SHP77 (cell line): ENCODE data around the gene USP48.

Experiments used
- DNase-seq, 2 experiments: peaks; one replicate each; lab custom pipeline; 2025; lab: John Stamatoyannopoulos, UW

The USP48 gene

DNA sequence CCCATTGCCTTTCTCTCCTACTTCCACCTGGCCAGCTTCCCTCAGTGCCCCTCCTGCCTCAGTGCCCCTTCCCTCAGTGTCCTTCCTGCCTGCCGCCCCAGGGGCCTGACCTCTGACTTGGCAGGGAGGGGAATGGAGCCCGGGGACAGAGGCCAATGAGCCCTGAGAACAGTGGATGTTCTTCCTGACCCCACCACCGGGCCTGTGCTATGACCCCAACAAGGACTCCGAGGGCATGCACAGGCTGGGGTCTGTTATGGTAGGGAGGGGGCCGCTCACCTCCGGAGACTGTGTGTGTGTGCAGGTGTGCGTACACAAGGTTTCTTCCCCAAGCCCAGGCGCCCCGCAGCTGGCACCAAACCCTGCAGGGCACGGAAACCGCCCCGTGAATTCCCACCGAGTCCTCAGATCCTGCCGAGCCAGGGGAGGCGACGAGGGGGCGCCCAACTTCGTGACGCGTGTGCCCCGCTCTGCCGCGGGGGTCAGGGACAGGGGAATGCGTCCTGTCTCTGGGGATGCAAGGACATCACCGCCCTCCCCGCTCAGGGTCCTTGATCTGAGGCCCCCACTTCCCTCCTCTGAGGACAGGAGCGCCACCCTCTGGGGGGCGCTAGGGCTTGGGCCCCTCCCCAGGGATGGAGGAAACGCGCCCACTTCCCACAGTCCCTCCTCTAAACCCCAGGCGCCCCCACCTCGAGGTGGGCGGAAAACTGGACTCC, 114.6 kb downstream of the USP48 start:
- no peak for DNase-seq

DNA sequence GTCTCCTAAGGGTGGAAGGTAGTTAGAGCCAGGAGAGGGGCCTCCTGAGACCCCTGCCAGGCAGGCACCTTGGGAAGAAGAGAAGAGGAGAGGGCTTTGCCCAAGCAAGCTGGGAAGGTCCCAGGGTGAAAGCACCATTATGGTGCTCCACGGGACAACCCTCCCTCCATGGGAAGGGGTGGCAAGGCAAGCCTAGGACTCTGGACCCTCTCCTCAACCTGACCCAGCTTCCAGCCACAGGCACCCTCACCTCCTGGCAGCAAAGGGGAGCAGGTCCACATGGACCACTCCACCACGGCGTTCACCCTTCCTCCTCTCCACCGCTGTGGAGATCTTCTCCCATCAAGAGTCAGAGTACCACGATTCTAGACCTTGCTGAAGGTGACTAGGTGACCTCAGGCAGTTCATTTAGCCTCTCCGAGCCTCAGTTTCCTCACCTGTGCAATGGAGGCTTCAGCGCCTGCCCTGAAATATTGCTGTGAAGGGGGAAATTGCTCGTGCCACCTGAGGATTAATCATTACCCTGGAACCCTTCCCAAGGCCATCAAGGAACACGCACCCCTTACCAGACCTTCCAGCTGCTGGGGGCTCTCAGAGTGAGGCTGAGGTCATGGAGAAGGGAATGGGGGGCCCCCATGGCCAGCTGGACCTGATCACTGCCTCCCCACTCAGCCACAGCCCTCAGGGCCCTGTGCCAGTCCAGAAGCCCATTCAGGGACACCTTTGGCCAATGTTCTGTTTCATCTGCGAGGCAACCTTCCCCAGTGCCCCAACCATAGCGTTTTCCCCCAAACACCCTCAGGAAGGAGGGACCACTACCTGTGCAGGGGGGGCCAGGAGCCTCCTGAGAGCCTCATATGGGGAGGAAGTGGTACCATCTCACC, 115.4 kb downstream of the USP48 start:
- DNase-seq = no peak

DNA sequence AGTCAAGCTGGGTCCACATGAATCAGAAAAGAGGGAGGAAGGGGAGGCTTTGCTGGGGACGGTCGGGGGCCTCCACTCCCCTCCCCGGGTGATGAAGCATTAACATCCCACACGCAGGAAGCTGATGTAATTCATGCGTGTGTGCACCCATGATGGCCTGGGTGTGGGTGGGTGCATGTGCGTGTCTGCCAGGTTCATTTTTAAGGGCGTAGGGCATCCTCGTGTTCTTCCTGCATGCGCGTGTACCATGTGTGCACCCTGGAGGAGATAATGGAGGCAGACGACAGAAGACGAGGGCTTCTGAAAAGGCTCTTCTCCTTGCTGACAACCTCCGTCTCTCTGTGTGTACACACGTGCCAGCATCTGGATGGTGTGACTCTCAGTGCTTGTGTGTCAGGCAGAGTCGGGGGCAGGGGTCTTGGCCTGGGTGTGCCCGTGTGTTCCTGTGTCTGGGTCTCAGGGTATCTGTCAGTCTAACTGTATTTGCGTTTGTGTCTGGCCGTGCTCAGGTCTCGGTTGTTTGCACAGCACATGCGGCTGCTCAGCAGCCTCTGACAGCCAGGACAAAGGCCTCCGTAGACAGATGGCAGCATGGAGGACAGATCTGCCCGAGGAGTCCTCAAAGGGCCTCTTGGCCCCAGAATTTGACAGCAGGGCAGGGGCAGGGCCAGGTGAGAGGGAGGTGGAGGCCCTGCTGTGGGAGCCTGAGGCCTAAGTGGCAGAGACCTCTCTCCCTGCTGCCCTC, 116.2 kb downstream of the USP48 start:
- DNase-seq = peak; percentile 58 to 66

DNA sequence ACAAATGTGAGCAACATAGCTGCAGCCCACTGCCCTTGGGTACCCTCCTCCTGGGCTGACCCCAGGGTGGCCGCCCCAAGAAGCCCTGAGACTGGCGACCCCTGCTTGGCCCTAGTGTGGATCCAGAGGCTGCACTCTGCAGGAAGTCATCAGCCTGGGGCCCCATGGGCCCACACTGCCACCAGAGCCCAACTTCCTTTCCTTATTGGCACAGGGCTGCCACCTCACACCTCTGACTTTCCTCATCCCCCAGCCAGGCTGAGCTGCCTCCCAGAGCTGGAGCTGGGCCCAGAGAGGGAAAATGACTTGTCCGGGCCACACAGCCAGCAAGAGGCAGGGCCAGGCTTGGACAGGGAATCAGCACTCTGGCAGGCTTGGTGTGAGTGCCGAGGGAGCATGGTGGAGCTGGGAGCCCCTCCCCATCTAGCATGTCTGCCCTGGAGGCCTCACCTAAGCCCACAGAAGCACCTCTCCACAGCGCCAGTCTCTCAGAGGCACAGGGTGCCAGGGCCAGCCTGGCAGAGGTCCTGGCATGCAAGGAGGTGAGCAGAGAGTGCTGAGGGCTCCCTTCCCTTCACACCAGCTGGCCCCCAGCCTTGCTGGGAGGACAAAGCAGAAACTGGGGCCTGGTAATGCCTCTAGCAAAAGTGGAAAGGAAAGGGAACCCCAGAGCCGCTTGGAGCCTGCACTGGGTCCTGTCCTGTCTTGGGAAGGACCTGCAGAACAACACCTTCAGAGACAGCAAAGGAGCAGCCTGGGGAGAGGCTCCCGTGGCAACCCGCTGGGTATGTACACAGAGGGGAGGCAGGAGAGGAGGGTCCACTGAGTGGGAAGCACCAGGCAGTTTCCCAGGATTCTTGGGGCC, 117.0 kb downstream of the USP48 start:
- DNase-seq = no peak

DNA sequence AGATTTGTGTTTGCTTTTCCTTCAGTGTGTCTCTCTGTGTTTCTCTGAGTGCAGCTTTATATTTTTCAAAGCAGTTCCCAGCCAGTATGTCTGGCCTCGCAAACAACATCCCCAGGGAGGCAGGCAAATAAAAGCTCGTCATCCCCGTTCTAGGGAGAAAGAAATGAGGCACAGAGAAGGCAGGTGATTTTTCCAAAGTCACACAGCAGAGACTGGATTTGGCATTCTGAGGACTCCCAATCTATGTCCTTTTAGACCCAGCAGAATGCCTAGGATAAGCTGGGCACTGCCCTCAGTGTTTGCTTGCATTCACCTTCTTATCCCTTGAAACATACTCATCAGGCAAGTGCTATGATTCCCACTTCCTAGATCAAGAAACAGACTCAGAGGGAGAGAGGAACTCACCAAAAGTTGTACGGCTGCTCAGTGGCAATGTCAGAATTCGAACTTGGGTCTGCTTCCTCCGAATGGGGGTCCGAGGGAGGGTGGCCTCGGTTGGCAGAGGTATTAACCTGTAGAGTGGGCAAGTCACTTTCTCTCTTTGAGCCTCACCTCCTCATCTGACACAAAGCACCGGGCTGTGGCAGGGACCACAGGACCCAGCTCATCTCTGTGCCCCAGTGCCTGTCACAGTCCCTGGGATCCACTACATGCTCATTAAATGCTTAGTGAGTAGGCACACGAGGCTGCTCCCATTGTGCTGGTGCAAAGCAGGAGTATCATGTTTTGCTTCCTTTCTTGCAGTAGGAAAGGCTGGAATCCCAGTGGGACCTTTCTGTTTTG, 118.0 kb downstream of the USP48 start:
- DNase-seq = no peak

DNA sequence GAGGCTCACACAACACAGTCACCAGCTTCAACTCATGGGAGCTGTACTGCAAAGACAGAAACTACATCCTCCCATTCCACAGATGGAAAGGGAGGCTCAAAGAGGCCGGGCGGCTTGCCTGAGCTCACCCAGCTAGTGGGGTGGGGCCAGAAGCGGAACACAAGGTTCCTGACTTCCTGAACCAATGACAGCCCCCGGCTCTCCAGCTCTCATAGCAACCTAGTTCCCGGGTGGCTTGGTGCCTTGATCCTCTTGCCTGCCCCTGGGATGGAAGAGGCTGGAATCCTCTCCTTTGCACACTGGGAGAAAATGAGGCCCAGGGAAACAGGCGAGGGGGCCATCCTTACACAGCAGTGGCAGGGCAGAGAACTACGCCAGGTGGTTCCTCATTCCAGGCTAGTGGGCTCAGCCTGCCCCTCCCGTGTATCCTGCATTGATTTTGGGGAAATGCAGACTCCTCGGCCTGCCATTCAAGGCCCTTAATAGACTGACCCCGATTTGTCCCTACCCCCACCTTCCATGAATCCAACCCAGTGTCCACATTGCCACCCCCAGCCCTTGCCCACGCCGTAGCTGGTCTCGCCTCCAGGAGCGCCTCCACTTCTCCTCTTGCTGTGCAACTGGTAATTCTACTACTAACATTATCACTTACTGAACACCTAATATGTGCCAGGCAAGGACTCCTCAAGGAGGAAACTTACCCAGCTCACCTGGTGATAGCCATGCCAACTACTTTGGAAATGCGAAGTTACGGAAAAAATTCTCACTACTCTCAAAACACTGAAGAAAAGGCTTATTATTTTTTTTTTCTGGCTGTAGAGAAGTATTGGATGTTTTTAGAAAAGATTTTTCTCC, 118.8 kb downstream of the USP48 start:
- DNase-seq = no peak

DNA sequence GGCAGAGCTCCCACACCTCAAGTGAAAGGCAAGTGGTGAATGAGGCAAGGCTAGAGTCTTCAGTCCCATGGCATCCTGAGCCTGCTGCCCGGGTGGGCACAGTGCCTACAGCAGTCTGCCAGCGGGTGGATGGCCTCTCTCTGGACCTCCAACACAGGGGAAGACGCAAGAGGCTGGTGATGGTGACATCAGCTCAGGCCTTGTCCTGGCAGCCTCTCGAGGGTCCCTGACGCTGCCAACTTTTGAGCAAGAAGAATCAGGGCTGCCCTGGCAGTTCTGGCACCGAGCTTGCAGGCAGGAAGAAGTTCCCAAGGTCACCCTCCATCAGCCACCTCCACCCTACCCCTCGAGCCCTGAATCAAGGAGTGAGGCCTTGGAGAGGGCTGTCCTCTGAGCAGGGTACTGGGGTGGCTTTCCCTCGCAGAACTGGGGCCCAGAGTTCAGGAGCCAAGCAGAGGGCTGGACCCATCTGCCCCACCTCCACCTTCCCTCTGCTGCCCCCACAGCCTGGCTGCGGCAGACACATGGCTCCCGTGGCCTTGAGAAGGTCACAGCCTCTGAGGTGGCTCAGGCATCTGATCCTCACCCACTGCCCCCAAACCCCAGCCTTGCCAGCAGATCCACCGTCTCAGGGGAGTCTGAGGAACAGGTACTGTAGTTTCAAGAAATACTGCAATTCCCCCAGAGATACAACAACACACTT, 119.5 kb downstream of the USP48 start:
- no peak for DNase-seq

DNA sequence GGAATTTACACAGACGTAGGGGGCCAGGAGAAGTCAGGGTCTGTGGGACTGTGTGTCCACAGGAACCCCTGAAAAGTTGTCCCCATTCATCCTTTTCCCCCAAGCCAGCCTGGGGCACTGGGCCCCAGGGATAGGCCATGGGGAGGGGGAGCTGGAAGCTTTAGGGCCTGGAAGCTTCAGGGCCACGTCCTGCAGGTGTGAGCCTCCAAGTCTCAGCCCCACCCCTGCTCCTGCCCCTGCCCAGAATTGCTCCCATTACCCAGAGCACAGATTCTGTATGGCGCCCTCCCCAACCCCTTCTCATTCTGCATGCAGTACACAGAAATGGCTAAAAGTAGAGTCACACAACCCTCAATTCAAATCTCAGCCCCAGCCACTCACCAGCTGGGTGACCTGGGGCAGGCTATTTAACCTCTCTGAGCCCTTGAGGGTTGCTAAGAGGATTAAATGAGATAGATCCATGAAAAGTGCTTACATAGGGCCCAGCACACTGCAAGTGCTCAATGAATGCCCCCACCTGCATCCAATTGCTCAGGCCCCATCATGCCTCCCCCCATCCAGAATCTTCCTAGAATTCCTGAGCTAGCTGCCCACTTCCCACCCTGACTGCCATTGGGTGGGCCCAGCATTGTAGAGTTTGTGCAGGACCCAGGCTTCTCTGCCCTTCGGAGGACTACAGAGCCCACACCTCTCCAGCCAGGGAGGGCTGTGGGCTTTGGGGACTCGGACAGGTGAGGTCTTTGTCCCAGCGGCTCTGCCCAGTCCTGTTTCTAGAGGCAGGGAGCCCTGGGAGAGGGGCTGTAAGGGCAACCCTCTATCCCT, 120.3 kb downstream of the USP48 start:
- DNase-seq = no peak

DNA sequence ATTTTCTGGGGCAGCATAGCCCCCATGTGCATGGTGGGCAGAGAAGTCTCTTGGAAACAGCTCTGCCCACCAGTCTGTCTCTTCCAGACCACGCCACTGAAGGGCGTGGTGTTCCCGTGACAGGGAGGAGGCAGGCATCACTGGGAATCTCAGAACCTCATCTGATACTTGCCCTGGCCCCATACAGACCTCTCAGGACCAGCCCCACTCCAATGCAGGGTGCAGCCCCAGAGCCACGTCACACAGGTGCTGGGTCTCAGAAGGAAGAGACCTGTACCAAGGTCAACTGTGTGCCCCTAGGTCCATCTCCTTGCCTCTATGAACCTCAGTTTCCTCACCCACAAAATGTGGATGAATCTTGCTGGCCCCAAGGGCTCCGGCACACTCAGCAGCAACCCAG, 121.1 kb downstream of the USP48 start:
- no peak for DNase-seq

DNA sequence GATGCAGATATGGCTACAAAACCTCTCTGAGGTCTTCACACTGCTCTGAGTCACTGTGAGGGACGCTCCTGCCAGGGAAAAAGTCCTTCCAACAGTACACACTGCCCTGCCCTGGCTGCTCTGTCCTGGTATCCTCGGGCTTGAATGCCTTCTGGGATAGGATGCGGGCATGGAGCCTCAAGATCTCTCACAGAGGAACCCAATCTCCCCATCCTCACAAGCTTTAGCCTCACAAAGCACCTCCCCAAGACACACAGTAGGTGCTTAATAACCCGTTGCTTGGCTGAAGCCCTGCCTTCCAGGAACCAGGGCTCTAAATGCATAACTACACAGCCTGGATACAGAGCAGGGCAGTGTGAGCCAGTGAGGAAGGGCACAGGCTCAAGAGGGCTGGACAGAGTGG, 123.0 kb downstream of the USP48 start:
- no peak for DNase-seq

DNA sequence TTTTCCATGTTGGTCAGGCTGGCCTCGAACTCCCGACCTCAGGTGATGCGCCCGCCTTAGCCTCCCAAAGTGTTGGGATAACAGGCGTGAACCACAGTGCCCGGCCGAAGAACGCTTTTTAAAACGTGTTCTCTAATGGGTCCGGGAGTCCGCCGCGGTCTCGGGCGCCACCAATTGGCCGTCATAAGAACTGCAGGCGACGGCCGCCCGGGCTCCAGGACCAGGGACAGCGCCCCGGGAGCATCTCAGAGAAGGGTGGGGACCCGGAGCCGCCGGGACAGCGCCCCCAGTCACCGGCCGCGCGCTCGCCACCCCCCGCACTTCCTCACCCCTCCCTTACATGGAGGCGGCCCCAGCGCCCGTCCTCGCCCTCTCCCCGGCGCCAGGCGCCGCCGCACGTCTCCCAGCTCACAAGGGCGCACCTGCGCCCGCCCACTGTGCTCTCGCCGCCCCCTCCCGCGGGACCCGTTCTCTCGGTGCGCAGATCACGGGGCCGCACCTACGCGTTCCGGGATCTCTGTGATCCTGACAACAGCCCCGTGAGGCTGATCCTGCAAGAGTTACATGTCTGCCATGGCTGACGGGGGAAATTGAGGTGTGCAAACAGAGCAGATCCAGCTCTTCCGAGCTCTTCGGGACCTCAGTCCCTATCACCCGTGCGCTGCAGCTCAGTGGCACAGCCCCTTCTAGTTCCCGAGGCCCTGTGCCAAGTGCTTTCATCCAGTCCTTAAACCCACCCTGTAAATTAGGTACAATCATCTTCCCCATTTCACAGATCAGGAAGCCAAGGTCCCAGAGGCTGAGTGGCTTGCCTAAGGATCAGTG, 123.6 kb downstream of the USP48 start:
- peak; percentile 39 to 67 for DNase-seq

DNA sequence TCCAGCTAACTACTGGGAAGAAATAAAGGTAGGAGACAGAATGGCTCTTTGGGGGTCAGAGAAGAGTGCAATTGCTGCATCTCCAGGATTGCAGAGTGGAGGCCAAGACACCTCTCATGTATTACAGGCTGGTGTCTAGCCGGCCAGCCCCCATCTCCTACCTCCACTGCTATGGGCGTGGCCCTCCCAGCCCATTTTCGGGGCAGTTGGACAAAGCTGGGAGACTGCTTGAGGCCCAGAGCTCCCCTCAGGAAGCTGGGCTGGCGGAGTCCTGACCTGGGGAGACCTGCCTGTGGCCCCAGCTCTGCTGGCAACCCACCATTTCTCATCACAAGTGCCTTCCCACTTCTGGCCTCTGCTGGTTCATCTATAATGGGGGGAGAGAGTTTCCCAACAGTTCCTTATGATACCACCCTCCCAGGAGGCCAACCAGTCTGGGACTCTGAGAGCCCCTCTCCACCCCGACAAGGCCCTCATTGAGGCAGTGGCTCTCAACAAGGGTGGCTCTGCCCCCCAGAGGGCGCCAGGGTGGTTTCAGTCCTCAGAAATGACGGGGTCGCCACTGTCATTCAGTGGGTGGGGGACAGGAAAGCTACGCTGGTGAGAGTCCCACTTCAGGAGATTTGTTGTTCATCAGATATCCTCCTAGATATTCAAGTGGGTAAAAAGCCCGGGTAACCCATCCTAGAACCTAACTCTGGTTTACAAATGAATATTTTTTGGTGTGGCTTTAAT, 125.3 kb downstream of the USP48 start:
- DNase-seq = no peak

DNA sequence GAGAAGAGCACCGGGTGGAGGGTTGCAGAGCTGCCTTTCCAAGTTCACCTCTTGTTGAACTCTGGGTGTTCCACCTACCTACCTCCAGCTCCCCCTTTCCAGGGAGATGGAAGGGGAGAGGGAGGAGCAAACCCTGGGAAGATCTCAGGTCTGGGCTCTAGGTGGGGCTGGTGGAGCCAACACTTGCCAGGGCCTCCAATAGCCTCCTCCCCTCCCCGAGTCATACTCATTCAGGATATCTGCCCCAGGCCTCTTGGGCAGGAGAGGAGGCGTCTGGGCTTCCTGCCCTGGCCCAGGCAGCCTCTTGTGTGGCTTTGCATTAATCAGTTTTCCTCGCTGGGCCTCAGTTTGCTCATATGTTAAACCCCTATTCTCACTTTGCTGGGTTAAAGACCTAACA, 127.2 kb downstream of the USP48 start:
- no peak for DNase-seq

DNA sequence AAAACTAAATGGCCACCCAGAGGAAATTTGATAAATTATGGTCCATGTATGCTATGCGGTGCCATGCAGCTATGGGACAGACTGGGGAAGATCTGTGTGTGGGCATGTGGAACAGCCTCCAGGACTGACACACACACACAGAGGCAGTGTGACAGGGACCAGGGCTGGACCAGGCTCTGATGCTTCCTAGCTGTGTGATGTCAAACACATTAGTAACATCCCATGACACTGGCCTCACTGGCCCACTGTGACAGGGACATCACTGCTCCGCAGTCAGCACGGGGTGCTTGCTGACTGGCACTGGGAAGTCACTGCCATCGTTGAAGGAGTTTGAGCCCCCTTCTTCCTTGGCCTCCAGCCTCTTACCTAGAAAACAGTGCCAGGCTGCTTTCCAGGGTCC, 127.7 kb downstream of the USP48 start:
- no peak for DNase-seq

DNA sequence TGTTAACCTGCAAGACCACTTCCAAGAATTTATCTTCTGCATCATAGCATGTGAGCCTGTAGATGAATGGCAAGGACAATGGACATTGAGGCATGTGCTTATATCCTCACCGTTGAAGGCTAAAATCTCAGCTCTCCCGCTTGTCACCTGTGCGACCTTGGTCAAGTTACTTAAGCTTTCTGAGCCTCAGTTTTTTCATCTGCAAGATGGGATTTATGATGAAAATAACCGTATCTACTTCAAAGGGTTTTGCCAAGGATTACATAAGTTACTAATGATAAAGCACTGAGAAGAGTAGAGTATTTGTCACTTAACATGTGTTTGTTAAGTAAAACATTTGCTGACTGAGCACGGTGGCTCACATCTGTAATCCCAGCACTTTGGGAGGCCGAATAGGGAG, 128.7 kb downstream of the USP48 start:
- no peak for DNase-seq

DNA sequence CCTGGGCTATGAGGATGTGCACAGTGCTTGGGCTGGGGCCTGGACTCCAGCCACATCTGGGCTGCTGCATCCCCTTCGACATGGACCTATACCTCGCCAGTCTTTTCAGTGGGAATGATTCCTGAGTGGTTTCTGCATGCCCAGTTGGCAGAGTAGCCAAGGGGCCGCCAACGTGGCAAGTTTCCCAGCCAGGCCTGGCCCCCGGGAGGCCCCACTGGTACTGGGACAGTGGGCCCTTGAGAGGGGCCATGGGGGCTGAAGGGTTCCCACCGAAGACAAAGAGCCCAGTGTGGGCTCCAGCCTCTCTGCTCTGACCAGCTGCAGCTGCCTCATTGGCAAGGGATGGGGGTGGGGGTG, 129.2 kb downstream of the USP48 start:
- DNase-seq = no peak
